HG02973 (cell line): ENCODE results near the gene CHRNB2.

Experiments
- ATAC-seq: cut with Tn5 transposase; IDR thresholded peaks from one replicate; pipeline ENCODE4 v1.9.1; 2021; ENCODE audit warnings: moderate library complexity; ENCODE audit not compliant: unreplicated experiment

The CHRNB2 gene

GRCh38 chr1:154551474-154551873 lies 16.1 kb upstream of the CHRNB2 start:
- ATAC-seq = no peak

GRCh38 chr1:154552036-154552435 lies 15.5 kb upstream of the CHRNB2 start:
- ATAC-seq = no peak

GRCh38 chr1:154553056-154554030 lies 14.2 kb upstream of the CHRNB2 start:
- ATAC-seq = no peak

DNA sequence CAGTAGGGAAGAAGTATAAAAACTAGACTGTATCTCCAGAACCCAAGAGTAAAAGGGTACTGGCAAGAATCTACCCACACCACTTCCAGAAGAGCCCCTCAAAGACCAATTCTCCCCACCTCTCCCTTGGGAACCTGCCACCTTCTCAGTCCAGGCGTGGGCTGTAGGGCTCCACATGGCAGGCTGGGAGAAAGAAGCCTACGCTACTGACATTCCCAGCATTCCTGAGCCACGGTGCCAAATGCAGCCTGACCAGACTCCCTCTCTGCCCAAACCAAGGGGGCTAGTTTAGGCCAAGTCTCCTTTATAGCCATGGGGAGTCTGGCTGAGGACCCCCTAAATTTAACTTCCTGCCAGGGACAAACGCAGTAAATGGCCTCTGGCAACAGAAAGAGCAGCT lies 11.2 kb upstream of the CHRNB2 start:
- ATAC-seq = no peak

DNA sequence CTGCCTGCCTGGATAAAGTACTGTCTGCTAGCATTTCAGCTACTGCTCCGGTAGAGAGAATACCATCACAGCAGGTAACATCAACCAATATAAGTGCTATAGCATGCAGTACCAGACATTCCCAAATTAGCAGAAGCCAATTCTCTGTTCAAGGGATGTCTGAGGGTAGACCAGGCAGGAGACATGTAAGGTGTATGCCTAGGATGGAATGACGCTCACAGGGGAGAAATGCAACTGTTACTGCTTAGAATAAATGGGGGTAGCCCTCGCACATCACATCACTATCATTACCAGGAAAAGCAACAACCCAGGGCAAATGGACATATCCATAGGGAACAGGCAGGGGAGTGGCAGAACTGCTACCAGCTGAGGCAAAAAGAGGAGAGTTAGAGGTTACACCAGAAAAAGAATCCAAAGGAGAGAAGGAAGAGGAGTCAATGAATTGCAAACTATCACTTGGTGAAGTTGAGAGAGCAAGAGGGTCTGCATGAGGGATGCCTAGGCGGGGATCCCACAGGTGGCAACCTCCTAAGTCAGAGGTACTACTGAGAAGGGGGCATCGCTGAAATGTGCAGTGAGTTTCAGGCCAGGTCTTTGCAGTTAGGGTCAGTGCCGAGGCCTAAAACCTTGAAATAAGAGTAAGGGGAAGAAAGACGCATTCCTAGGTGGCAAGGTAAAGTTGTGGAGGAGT lies 10.2 kb upstream of the CHRNB2 start:
- ATAC-seq = no peak

- ATAC-seq = peak; percentile 8
These were observed 9.4 kb upstream of the CHRNB2 start, which contains the start of gene UBE2Q1 for GRCh38 chr1:154557939-154558719. Gene UBE2Q1 (minus strand): TSS chr1:154558662. CDS start chr1:154558553, 109 bp downstream.

DNA sequence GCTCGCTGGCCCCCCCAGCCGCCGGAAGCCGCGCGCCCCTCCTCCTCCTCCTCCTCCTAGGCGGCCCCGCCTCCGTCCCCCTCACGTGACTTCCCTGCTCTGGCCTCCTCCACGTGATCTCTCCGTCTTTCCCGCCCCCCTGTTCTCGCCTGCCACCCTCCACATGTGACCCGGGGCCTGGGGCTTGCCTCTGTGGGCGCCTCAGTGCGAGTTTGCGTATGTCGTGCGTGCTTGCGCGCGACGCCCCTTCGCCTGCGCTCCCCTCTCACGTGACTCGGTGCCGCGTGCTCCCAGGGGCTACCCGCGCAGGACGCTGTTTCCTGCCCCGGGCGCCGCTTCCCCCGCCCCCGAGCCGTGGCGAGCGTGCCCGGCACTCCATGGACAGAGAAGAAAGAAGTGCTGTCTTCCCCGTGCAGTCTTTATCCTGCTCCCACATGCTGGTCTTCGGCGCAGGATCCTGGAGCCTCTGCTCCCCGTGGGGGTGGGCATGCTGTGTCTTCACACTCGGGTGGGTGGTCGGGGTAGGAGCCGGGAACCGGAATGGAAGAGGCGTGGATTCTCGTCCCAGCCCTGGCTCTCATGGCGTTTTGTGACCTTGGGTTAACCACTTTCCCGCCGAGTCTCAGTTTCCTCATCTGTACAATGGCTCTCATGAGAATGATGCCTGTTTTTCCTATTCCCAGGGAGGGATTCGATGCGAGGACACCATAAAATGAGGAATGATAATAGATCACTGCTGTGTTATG lies 8.7 kb upstream of the CHRNB2 start:
- peak; percentile 80 for ATAC-seq

GRCh38 chr1:154559466-154560044 lies 8.0 kb upstream of the CHRNB2 start:
- peak; percentile 46 for ATAC-seq

- no peak for ATAC-seq
These were observed 1.7 kb upstream of the CHRNB2 start for GRCh38 chr1:154565876-154566275.

GRCh38 chr1:154568157-154568815 lies 708 bp downstream of the CHRNB2 start:
- ATAC-seq = no peak

DNA sequence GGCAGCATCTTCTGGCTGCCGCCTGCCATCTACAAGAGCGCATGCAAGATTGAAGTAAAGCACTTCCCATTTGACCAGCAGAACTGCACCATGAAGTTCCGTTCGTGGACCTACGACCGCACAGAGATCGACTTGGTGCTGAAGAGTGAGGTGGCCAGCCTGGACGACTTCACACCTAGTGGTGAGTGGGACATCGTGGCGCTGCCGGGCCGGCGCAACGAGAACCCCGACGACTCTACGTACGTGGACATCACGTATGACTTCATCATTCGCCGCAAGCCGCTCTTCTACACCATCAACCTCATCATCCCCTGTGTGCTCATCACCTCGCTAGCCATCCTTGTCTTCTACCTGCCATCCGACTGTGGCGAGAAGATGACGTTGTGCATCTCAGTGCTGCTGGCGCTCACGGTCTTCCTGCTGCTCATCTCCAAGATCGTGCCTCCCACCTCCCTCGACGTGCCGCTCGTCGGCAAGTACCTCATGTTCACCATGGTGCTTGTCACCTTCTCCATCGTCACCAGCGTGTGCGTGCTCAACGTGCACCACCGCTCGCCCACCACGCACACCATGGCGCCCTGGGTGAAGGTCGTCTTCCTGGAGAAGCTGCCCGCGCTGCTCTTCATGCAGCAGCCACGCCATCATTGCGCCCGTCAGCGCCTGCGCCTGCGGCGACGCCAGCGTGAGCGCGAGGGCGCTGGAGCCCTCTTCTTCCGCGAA lies 3.8 kb downstream of the CHRNB2 start:
- ATAC-seq = no peak

GRCh38 chr1:154571964-154572288 lies 4.3 kb downstream of the CHRNB2 start:
- no peak for ATAC-seq

- ATAC-seq = no peak
These were observed 5.0 kb downstream of the CHRNB2 start for GRCh38 chr1:154572468-154573167.

DNA sequence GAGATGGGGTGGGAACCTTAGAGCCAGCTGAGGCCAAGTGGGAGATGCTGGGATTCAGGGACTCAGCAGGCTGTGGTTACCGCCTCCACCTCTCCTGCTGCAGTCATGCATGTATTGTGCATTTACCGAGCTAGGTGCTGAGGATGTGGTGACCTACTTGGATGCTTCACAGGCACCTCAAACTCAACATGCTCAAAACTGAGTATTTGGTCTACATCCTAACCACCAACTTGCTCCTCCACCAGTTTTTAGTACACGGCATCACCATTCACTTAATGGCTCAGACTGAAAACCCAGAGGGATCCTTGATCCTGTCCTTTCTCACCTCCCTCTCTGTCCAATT lies 5.6 kb downstream of the CHRNB2 start:
- ATAC-seq = no peak

DNA sequence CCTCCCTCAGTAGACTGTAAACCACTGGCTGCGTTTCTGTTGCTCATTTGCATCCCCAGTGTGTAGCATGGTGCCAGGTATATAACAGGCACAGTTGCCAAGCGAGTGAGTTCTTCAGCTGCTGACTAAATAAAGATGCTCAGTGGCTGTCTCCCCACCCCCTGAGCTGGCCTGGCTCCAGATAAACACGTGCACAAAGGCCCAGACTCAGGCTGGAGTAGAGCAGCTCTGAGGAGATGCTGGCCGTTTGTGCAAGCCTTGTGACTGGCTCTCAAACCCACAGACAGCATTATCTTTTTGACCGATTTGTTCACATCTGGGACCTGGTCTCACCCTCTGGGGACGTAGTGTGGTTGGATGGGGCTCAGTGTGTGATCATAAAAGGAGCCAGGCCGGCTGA lies 7.1 kb downstream of the CHRNB2 start:
- ATAC-seq = no peak

- ATAC-seq = no peak
These were observed 7.8 kb downstream of the CHRNB2 start for GRCh38 chr1:154575147-154575927.

GRCh38 chr1:154575951-154576566 lies 8.5 kb downstream of the CHRNB2 start:
- no peak for ATAC-seq
